H1 (cell line): Measurements from ENCODE around the gene KIAA0930. TPM values are rescaled to one million over a fixed set of nuclear protein-coding genes. Genes with fewer than 3 reads are reported as not detected.

ENCODE experiments used
- CTCF ChIA-PET: fragments of 300-600 bp; sonication (Branson Sonifier 250); formaldehyde crosslinking; loops from one replicate; lab custom pipeline; 2021; ENCODE audit not compliant: partially characterized antibody; lab: Charles Lee
- POLR2A ChIA-PET: fragments of 300-600 bp; sonication (Branson Sonifier 250); formaldehyde crosslinking; loops from one replicate; lab custom pipeline; 2021; ENCODE audit warnings: inconsistent platforms; ENCODE audit not compliant: partially characterized antibody; lab: Charles Lee
- DNase-seq, 2 experiments: peaks; one replicate each; pipeline versions ENCODE4 v3.0.0 to v3.0.0-alpha.2; 2010 to 2022; ENCODE audit warnings: low spot score in 2 of 2, low read depth in 1 of 2, mixed read lengths in 1 of 2
- FAIRE-seq: peaks from 2 replicates; lab custom pipeline; 2011; peaks lifted over from hg19 to GRCh38; lab: Jason Lieb, UNC
- H2AFZ ChIP-seq: 2 replicates; pipeline ENCODE4 v1.8.1; 2012; ENCODE audit warnings: low read length, inconsistent platforms
- H2AK5ac ChIP-seq: 2 replicates; pipeline ENCODE4 v1.6.1; 2013; ENCODE audit warnings: low read depth, low read length
- H2BK120ac ChIP-seq: replicated peaks from 2 replicates; pipeline ENCODE3; 2013; ENCODE audit warnings: low read depth, low read length, inconsistent platforms
- H2BK12ac ChIP-seq: 2 replicates; pipeline ENCODE4 v1.6.1; 2013; ENCODE audit warnings: low read depth, low read length
- H2BK15ac ChIP-seq: 2 replicates; pipeline ENCODE4 v1.6.1; 2013; ENCODE audit warnings: low read length
- H2BK20ac ChIP-seq: 2 replicates; pipeline ENCODE4 v1.6.1; 2013; ENCODE audit warnings: low read length
- H2BK5ac ChIP-seq: 2 replicates; pipeline ENCODE4 v1.6.1; 2013; ENCODE audit warnings: low read depth, low read length
- H3K14ac ChIP-seq: 2 replicates; pipeline ENCODE4 v1.6.1; 2013; ENCODE audit warnings: inconsistent platforms; ENCODE audit not compliant: insufficient read length
- H3K18ac ChIP-seq: 2 replicates; pipeline ENCODE4 v1.6.1; 2013; ENCODE audit warnings: low read length; ENCODE audit errors: extremely low read depth
- H3K23ac ChIP-seq: 2 replicates; pipeline ENCODE4 v1.6.1; 2013; ENCODE audit warnings: inconsistent platforms; ENCODE audit not compliant: insufficient read length
- H3K23me2 ChIP-seq: 2 replicates; pipeline ENCODE4 v1.6.1; 2013; ENCODE audit warnings: low read depth, low read length
- H3K27ac ChIP-seq: 2 replicates; pipeline ENCODE4 v1.6.1; 2011; ENCODE audit warnings: low read depth, low read length, inconsistent platforms
- H3K27me3 ChIP-seq, 4 experiments: replicated peaks in 1 of 4; 1 replicate in 1 of 4; 2 replicates in 3 of 4; pipeline versions ENCODE4 v1.6.1 to v1.8.1; 2011 to 2013; ENCODE audit warnings: low read length in 3 of 4, mild to moderate bottlenecking in 3 of 4, inconsistent platforms in 2 of 4, mixed read lengths in 2 of 4, moderate library complexity in 1 of 4; ENCODE audit not compliant: control insufficient read depth in 3 of 4, insufficient read depth in 3 of 4; ENCODE audit errors: extremely low read depth in 1 of 4
- H3K36me3 ChIP-seq, 4 experiments: 2 replicates each; pipeline versions ENCODE4 v1.6.1 to v1.8.1; 2011 to 2013; ENCODE audit warnings: mild to moderate bottlenecking in 4 of 4, low read length in 3 of 4, moderate library complexity in 2 of 4, control low read depth in 1 of 4, inconsistent platforms in 1 of 4; ENCODE audit not compliant: insufficient read depth in 4 of 4, control insufficient read depth in 2 of 4
- H3K4ac ChIP-seq: replicated peaks from 2 replicates; pipeline ENCODE3; 2013; ENCODE audit warnings: low read length, low read depth, mixed read lengths, inconsistent platforms; ENCODE audit not compliant: insufficient read length
- H3K4me1 ChIP-seq, 4 experiments: replicated peaks in 1 of 4; 1 replicate in 1 of 4; 2 replicates in 3 of 4; pipeline versions ENCODE4 v1.6.1 to v1.8.1; 2011 to 2013; ENCODE audit warnings: low read length in 3 of 4, inconsistent platforms in 2 of 4, mixed read lengths in 1 of 4; ENCODE audit not compliant: insufficient read depth in 4 of 4, control insufficient read depth in 3 of 4
- H3K4me2 ChIP-seq, 2 experiments: 2 replicates each; pipeline versions ENCODE4 v1.6.1 to v1.8.1; 2011 to 2013; ENCODE audit warnings: low read depth in 2 of 2, low read length in 2 of 2, control low read depth in 1 of 2, inconsistent platforms in 1 of 2, mild to moderate bottlenecking in 1 of 2; ENCODE audit not compliant: insufficient read depth in 1 of 2
- H3K4me3 ChIP-seq, 4 experiments: fragments of 200-600, 300-600 bp in 1 of 4; sonication (generic), shearing (Covaris generic), sonication (Bioruptor Twin) in 1 of 4; 2 replicates each; pipeline versions ENCODE4 v1.5.1 to v1.8.1; 2011 to 2016; ENCODE audit warnings: low read length in 4 of 4, low read depth in 3 of 4, control low read depth in 2 of 4, inconsistent platforms in 2 of 4, mild to moderate bottlenecking in 2 of 4, mixed read lengths in 1 of 4, moderate library complexity in 1 of 4; ENCODE audit not compliant: insufficient read depth in 2 of 4; ENCODE audit errors: extremely low read depth in 1 of 4
- H3K56ac ChIP-seq: replicated peaks from 2 replicates; pipeline ENCODE3; 2013; ENCODE audit warnings: low read depth, mild to moderate bottlenecking, mixed read lengths, low read length, inconsistent platforms; ENCODE audit not compliant: insufficient read length
- H3K79me1 ChIP-seq: 2 replicates; pipeline ENCODE4 v1.6.1; 2013; ENCODE audit warnings: low read depth, low read length, control low read depth
- H3K79me2 ChIP-seq, 2 experiments: 2 replicates each; pipeline versions ENCODE4 v1.6.1 to v1.8.1; 2012 to 2013; ENCODE audit warnings: low read length in 2 of 2, mild to moderate bottlenecking in 2 of 2, inconsistent platforms in 1 of 2; ENCODE audit not compliant: insufficient read depth in 2 of 2, control insufficient read depth in 1 of 2
- H3K9ac ChIP-seq, 4 experiments: replicated peaks in 1 of 4; 1 replicate in 1 of 4; 2 replicates in 3 of 4; pipeline versions ENCODE4 v1.6.1 to v1.8.1; 2011 to 2013; ENCODE audit warnings: low read depth in 3 of 4, low read length in 3 of 4, control low read depth in 2 of 4, mild to moderate bottlenecking in 2 of 4, moderate library complexity in 2 of 4, inconsistent platforms in 1 of 4; ENCODE audit errors: extremely low read depth in 1 of 4
- H3K9me3 ChIP-seq, 2 experiments: 2 replicates each; pipeline versions ENCODE4 v1.6.1 to v1.8.1; 2012 to 2013; ENCODE audit warnings: mild to moderate bottlenecking in 2 of 2, moderate library complexity in 2 of 2, control low read depth in 1 of 2, inconsistent platforms in 1 of 2, low read depth in 1 of 2, low read length in 1 of 2, mixed read lengths in 1 of 2; ENCODE audit not compliant: insufficient read depth in 2 of 2
- H4K20me1 ChIP-seq, 2 experiments: replicated peaks in 1 of 2; 2 replicates each; pipeline versions ENCODE3 to v1.8.1; 2011 to 2013; ENCODE audit warnings: inconsistent platforms in 2 of 2, low read length in 2 of 2, mild to moderate bottlenecking in 1 of 2; ENCODE audit not compliant: insufficient read depth in 2 of 2, control insufficient read depth in 1 of 2
- H4K5ac ChIP-seq: 2 replicates; pipeline ENCODE4 v1.6.1; 2013; ENCODE audit warnings: low read length, low read depth, mixed read lengths, inconsistent platforms; ENCODE audit not compliant: insufficient read length
- H4K8ac ChIP-seq: 2 replicates; pipeline ENCODE4 v1.8.0; 2013; ENCODE audit warnings: mild to moderate bottlenecking, moderate library complexity, low read length, inconsistent platforms; ENCODE audit not compliant: insufficient read depth; ENCODE audit errors: extremely low read depth
- H4K91ac ChIP-seq: replicated peaks from 2 replicates; pipeline ENCODE3; 2013; ENCODE audit warnings: low read length, mixed read lengths, inconsistent platforms; ENCODE audit not compliant: insufficient read length
- ATF3 ChIP-seq: IDR thresholded peaks from 2 replicates; pipeline ENCODE4 v1.6.1; 2011; ENCODE audit warnings: low read depth, mild to moderate bottlenecking, low read length; ENCODE audit not compliant: insufficient read depth
- BCL11A ChIP-seq, 2 experiments: IDR thresholded peaks; one replicate each; pipeline ENCODE4 v1.6.1; 2011; ENCODE audit warnings: low read depth in 2 of 2, low read length in 2 of 2, mild to moderate bottlenecking in 2 of 2
- BRCA1 ChIP-seq: IDR thresholded peaks from 2 replicates; pipeline ENCODE4 v1.6.1; 2012; ENCODE audit warnings: low read depth, low read length, improper control_type of control experiment
- CTBP2 ChIP-seq: IDR thresholded peaks from 2 replicates; pipeline ENCODE4 v1.7.0; 2011; ENCODE audit warnings: borderline replicate concordance, mild to moderate bottlenecking, moderate library complexity, mixed read lengths, low read length; ENCODE audit not compliant: insufficient read depth, insufficient read length
- RAD21 ChIP-seq, 2 experiments: IDR thresholded peaks in 1 of 2; conservative IDR thresholded peaks in 1 of 2; 2 replicates each; pipeline ENCODE4 v1.6.1; 2011; ENCODE audit warnings: low read depth in 2 of 2, low read length in 2 of 2, improper control_type of control experiment in 1 of 2, inconsistent platforms in 1 of 2, mild to moderate bottlenecking in 1 of 2, moderate library complexity in 1 of 2
- SAP30 ChIP-seq: fragments of 300-600 bp; sonication (generic); IDR thresholded peaks from 2 replicates; pipeline ENCODE4 v1.7.1; 2012; ENCODE audit warnings: low read length, moderate library complexity, mild to moderate bottlenecking, inconsistent platforms; ENCODE audit not compliant: insufficient read depth, insufficient replicate concordance
- SIRT6 ChIP-seq: IDR thresholded peaks from one replicate; pipeline ENCODE4 v1.7.1; 2012; ENCODE audit warnings: low read length, inconsistent platforms
- SP1 ChIP-seq: IDR thresholded peaks from 2 replicates; pipeline ENCODE4 v1.6.1; 2011; ENCODE audit warnings: low read depth, low read length
- ZNF274 ChIP-seq: IDR thresholded peaks from 2 replicates; pipeline ENCODE4 v1.7.0; 2012; ENCODE audit warnings: low read length, borderline replicate concordance; ENCODE audit errors: extremely low read depth
- WGBS, 2 experiments: shearing (Covaris generic) in 1 of 2; methylation state at CpG; one replicate each; pipeline versions ENCODE4 v1.1.6 to v1.1.7; 2013 to 2015; ENCODE audit warnings: low lambda C conversion rate in 2 of 2, mixed read lengths in 2 of 2, inconsistent platforms in 1 of 2, low coverage in 1 of 2, missing lambda C conversion rate in 1 of 2; ENCODE audit not compliant: insufficient replicate concordance in 2 of 2, insufficient coverage in 1 of 2, insufficient read length in 1 of 2; ENCODE audit errors: extremely low coverage in 1 of 2, missing lambda C conversion rate in 1 of 2; 5-methylcytosine and 5-hydroxymethylcytosine counted together
- polyA plus RNA-seq, 7 experiments: library from polyadenylated mRNA; depleted of rRNA in 3 of 7; stranded (reverse) in 5 of 7; unstranded in 2 of 7; fragments of >200 nt in 5 of 7; fragments of 200-250 nt in 2 of 7; gene quantifications; 1 replicate in 5 of 7; 2 replicates in 1 of 7; 4 replicates in 1 of 7; pipeline versions ENCODE4 v1.2.1 to v1.2.3, GENCODE V29; 2011 to 2013; ENCODE audit warnings: missing spikeins in 2 of 7, mixed read lengths in 2 of 7
- total RNA-seq: library from RNA; stranded (reverse); fragmentation: NEBNext Ultra II Directional; extraction: Animal tissue kit (Norgen Biotek cat#: 25700); gene quantifications from 2 replicates; pipeline ENCODE4 v1.2.1, GENCODE V29; 2021

KIAA0930 gene
- total and polyA plus RNA-seq, 2 of the 8 experiments (the other 6 are each of a cell fraction or from before 2014, with no cell fraction given) = 61.9 to 66.1 TPM

GRCh38 chr22:45273452-45274075 lies 32.9 kb upstream of the KIAA0930 start:
- H4K8ac ChIP-seq = no peak overlapping the region
- H3K27ac ChIP-seq = no peak overlapping the region
- no peaks in the 10 kb centered on the region for H3K36me3 ChIP-seq
- no peak overlapping the region for H3K18ac ChIP-seq
- no peak overlapping the region for H2AFZ ChIP-seq
- H2BK20ac ChIP-seq = no peak overlapping the region
- no peak overlapping the region for H3K4me3 ChIP-seq
- H4K91ac ChIP-seq = no peak overlapping the region
- no peak overlapping the region for H3K4ac ChIP-seq
- no peak for DNase-seq
- H3K23ac ChIP-seq = no peak overlapping the region
- POLR2A ChIA-PET = interaction anchor here (0.6 kb wide), 1 partner anchor 50 kb away, joined by 4 read pairs; no protein-coding TSS in a partner anchor
- peaks cover 5 to 10% (median 7%) of the 10 kb centered on the region in 4 experiments; a peak in 6 of 7 replicates for H3K4me1 ChIP-seq
- H3K27me3 ChIP-seq = peaks cover 0 to 10% (median 8%) of the 10 kb centered on the region in 4 experiments; a peak in 5 of 7 replicates
- H4K20me1 ChIP-seq = no peaks in the 10 kb centered on the region
- H2BK120ac ChIP-seq = no peak overlapping the region
- H3K14ac ChIP-seq = no peak overlapping the region
- no peak overlapping the region for H3K56ac ChIP-seq
- H2BK15ac ChIP-seq = no peak overlapping the region
- no peaks in the 10 kb centered on the region for H3K79me1 ChIP-seq
- H3K79me2 ChIP-seq = no peaks in the 10 kb centered on the region
- no peaks in the 10 kb centered on the region for H3K9me3 ChIP-seq
- no peak overlapping the region for H3K4me2 ChIP-seq
- 92% methylated on average over 15 of the region's 15 CpGs; no CpG with 5 or more reads in 1 of the 2 experiments for WGBS, 2 experiments
- no peak overlapping the region for H3K9ac ChIP-seq
- no peak overlapping the region for H2BK5ac ChIP-seq
- CTCF ChIA-PET = interaction anchor here (1.2 kb wide), 1 partner anchor 167 kb away, joined by 4 read pairs; no protein-coding TSS in a partner anchor
- H4K5ac ChIP-seq = no peak overlapping the region
- TF ChIP-seq BCL11A (IDR thresholded peaks at IDR 0.05; ENCODE audit: low read depth in 2 of 2, low read length in 2 of 2) = no peak
- no peak for TF ChIP-seq SAP30
- TF ChIP-seq BRCA1 = no peak
- TF ChIP-seq SP1 = no peak
- no peak for TF ChIP-seq ATF3
- no peak for TF ChIP-seq CTBP2
- no peak for TF ChIP-seq ZNF274
- no peak for TF ChIP-seq SIRT6
- TF ChIP-seq RAD21 (IDR thresholded peaks at IDR 0.05 in 1 of 2, conservative IDR thresholded peaks at IDR 0.05 in 1 of 2; ENCODE audit: low read depth in 2 of 2, low read length in 2 of 2) = no peak
- peaks cover 6% of the 10 kb centered on the region; the same call in 1 of the 2 replicates for H3K23me2 ChIP-seq
- no peak overlapping the region for H2BK12ac ChIP-seq
- no peak overlapping the region for H2AK5ac ChIP-seq
- FAIRE-seq = no peak
